K562 (cell line): ENCODE data around the gene UBE2D2. TPM values are rescaled to one million over a fixed set of nuclear protein-coding genes. Genes with fewer than 3 reads are reported as not detected.

Source experiments
- ATAC-seq: fragments of 200-7000 bp; cut with Tn5 transposase; 3 replicates; pipeline ENCODE4 v1.9.1; 2020; ENCODE audit warnings: moderate library complexity
- BruUV-seq: library from RNA; stranded (reverse); fragments of 400-500 nt; replicated peaks from 2 replicates; lab custom pipeline; 2021; lab: Mats Ljungman, UMichigan
- CTCF ChIA-PET: fragments of 300-600 bp; formaldehyde crosslinking; extraction: SDS; loops from one replicate; lab custom pipeline; 2021; ENCODE audit warnings: low intra/inter-chr PET ratio; lab: Yijun Ruan, JAX
- POLR2A ChIA-PET: fragments of 300-600, 350-650 bp; sonication (Branson Sonifier 250); formaldehyde crosslinking; extraction: SDS; loops from one replicate; lab custom pipeline; 2021; ENCODE audit warnings: antibody characterized with exemption, inconsistent platforms; lab: Yijun Ruan, JAX
- DNase-seq, 4 experiments: peaks; one replicate each; pipeline versions ENCODE4 v3.0.0 to v3.0.0-alpha.2; 2011 to 2018; ENCODE audit warnings: low spot score in 3 of 4, mixed read lengths in 3 of 4; ENCODE audit errors: extremely low read depth in 1 of 4
- FAIRE-seq: peaks from 2 replicates; lab custom pipeline; 2011; peaks lifted over from hg19 to GRCh38; lab: Jason Lieb, UNC
- H2AFZ ChIP-seq: 2 replicates; pipeline ENCODE4 v1.6.0; 2011; ENCODE audit warnings: low read depth, low read length, control low read depth, inconsistent platforms
- H3K27ac ChIP-seq: fragments of 200-600 bp; 3 replicates; pipeline ENCODE4 v1.8.0; 2011; ENCODE audit warnings: low read depth, mild to moderate bottlenecking, control low read depth, inconsistent platforms, low read length, moderate library complexity, mixed read lengths; ENCODE audit errors: extremely low read depth
- H3K27me3 ChIP-seq, 2 experiments: fragments of 300-600 bp in 1 of 2; 2 replicates in 1 of 2; 3 replicates in 1 of 2; pipeline versions ENCODE4 v1.6.0 to v1.8.0; 2011; ENCODE audit warnings: inconsistent platforms in 2 of 2, low read length in 2 of 2, mild to moderate bottlenecking in 1 of 2, mixed read lengths in 1 of 2, moderate library complexity in 1 of 2; ENCODE audit not compliant: control insufficient read depth in 2 of 2, insufficient read depth in 2 of 2
- H3K36me3 ChIP-seq: fragments of 300-600 bp; 3 replicates; pipeline ENCODE4 v1.8.0; 2011; ENCODE audit warnings: mild to moderate bottlenecking, low read length, inconsistent platforms; ENCODE audit not compliant: control insufficient read depth, insufficient read depth
- H3K4me1 ChIP-seq, 2 experiments: fragments of 200-600 bp in 1 of 2; replicated peaks in 1 of 2; 2 replicates in 1 of 2; 3 replicates in 1 of 2; pipeline versions ENCODE4 v1.5.1 to v1.8.0; 2011; ENCODE audit warnings: inconsistent platforms in 2 of 2, low read length in 2 of 2, mild to moderate bottlenecking in 1 of 2, mixed read lengths in 1 of 2, moderate library complexity in 1 of 2; ENCODE audit not compliant: control insufficient read depth in 2 of 2, insufficient read depth in 2 of 2
- H3K4me2 ChIP-seq: 2 replicates; pipeline ENCODE4 v1.6.1; 2011; ENCODE audit warnings: low read length, control low read depth, inconsistent platforms, mixed read lengths; ENCODE audit not compliant: insufficient read depth
- H3K4me3 ChIP-seq: fragments of 200-600 bp; sonication (generic), shearing (Covaris generic); 2 replicates; pipeline ENCODE4 v1.5.1; 2016; ENCODE audit warnings: control low read depth, inconsistent platforms
- H3K79me2 ChIP-seq: fragments of 200-600 bp; 3 replicates; pipeline ENCODE4 v1.8.0; 2011; ENCODE audit warnings: low read length, inconsistent platforms; ENCODE audit not compliant: control insufficient read depth, insufficient read depth
- H3K9ac ChIP-seq, 2 experiments: 2 replicates each; pipeline versions ENCODE4 v1.6.0 to v1.6.1; 2011; ENCODE audit warnings: low read depth in 2 of 2, low read length in 2 of 2, control low read depth in 1 of 2, inconsistent platforms in 1 of 2, mild to moderate bottlenecking in 1 of 2, mixed read lengths in 1 of 2; ENCODE audit not compliant: insufficient read depth in 1 of 2
- H3K9me1 ChIP-seq: one replicate; pipeline ENCODE4 v1.6.0; 2011; ENCODE audit warnings: inconsistent platforms, mild to moderate bottlenecking, low read length, moderate library complexity; ENCODE audit not compliant: control insufficient read depth, insufficient read depth
- H3K9me3 ChIP-seq: replicated peaks from 2 replicates; pipeline ENCODE4 v1.5.1; 2011; ENCODE audit warnings: low read depth, low read length, inconsistent platforms; ENCODE audit not compliant: control insufficient read depth, insufficient read depth
- H4K20me1 ChIP-seq: replicated peaks from 2 replicates; pipeline ENCODE4 v1.6.1; 2011; ENCODE audit warnings: low read length, inconsistent platforms, mixed read lengths; ENCODE audit not compliant: control insufficient read depth, insufficient read depth
- BHLHE40 ChIP-seq: IDR thresholded peaks from 2 replicates; pipeline ENCODE4 v1.6.1; 2011; ENCODE audit warnings: low read length, improper control_type of control experiment
- ILF3 ChIP-seq: fragments of 450-650 bp; IDR thresholded peaks from 2 replicates; pipeline ENCODE4 v1.6.1; 2018; ENCODE audit warnings: antibody characterized with exemption, mild to moderate bottlenecking, moderate library complexity, borderline replicate concordance
- KAT7 ChIP-seq: sonication (generic); formaldehyde crosslinking; IDR thresholded peaks from 2 replicates; pipeline ENCODE4 v1.8.0; 2022; ENCODE audit warnings: missing genetic modification reagents, mild to moderate bottlenecking, borderline replicate concordance
- NELFE ChIP-seq: IDR thresholded peaks from 2 replicates; pipeline ENCODE4 v1.6.1; 2011; ENCODE audit warnings: mild to moderate bottlenecking; ENCODE audit not compliant: insufficient read depth, insufficient read length
- RAD21 ChIP-seq, 2 experiments: fragments of 250-450 bp in 1 of 2; fragments of 450-650 bp in 1 of 2; sonication (Bioruptor Pico) in 1 of 2; formaldehyde crosslinking in 1 of 2; IDR thresholded peaks in 1 of 2; conservative IDR thresholded peaks in 1 of 2; 2 replicates each; pipeline versions ENCODE4 v1.4.0 to v1.8.0; 2020 to 2022; ENCODE audit warnings: mild to moderate bottlenecking in 2 of 2, moderate library complexity in 1 of 2
- SAFB2 ChIP-seq: fragments of 200-400 bp; formaldehyde crosslinking; IDR thresholded peaks from 2 replicates; pipeline ENCODE4 v1.6.1; 2018; ENCODE audit warnings: borderline replicate concordance, low read length, low read depth, moderate library complexity; ENCODE audit not compliant: severe bottlenecking
- SRSF1 ChIP-seq: fragments of 200-400 bp; formaldehyde crosslinking; IDR thresholded peaks from 2 replicates; pipeline ENCODE4 v1.6.1; 2017; ENCODE audit warnings: mild to moderate bottlenecking, low read depth, low read length, moderate library complexity
- WGBS: fragments of 100-300 bp; shearing (Covaris generic); methylation state at CpG from one replicate; pipeline ENCODE4 v1.1.6; 2016; ENCODE audit warnings: low coverage, mixed read lengths; ENCODE audit not compliant: insufficient coverage; ENCODE audit errors: missing lambda C conversion rate; 5-methylcytosine and 5-hydroxymethylcytosine counted together
- in situ Hi-C: fragments of 300-500 bp; cut with MboI; formaldehyde crosslinking; loops from 4 replicates; pipeline ENCODE4 v1.15.0; 2018; ENCODE audit warnings: inconsistent platforms, mixed read lengths
- intact Hi-C: fragments of 100-400 bp; cut with micrococcal nuclease; formaldehyde crosslinking; loops from 2 replicates; pipeline ENCODE4 v1.14.2; 2022
- polyA plus RNA-seq, 8 experiments: library from polyadenylated mRNA; depleted of rRNA in 4 of 8; stranded (reverse) in 5 of 8; unstranded in 3 of 8; fragments of >200 nt; fragmentation: Nextera tagmentation in 2 of 8; fragmentation: Illumina TruSeq in 1 of 8; extraction: Ambion mirVana in 2 of 8; extraction: Trizol in 1 of 8; gene quantifications; 2 replicates each; pipeline versions ENCODE4 v1.2.1 to v1.2.3, GENCODE V29; 2011 to 2014; ENCODE audit warnings: inconsistent platforms in 1 of 8, missing spikeins in 1 of 8
- total RNA-seq, 7 experiments: library from RNA; depleted of rRNA in 6 of 7; stranded (reverse); fragments of >200 nt in 6 of 7; fragmentation: Illumina TruSeq in 2 of 7; extraction: Trizol in 2 of 7; gene quantifications; 2 replicates each; pipeline versions ENCODE4 v1.2.1 to v1.2.3, GENCODE V29; 2011 to 2021; ENCODE audit warnings: low replicate concordance in 1 of 7

The UBE2D2 gene
- total and polyA plus RNA-seq, 9 of the 15 experiments (the other 6 are each of a cell fraction or from before 2014, with no cell fraction given): 53.6 to 198 (median 122) TPM

- ATAC-seq (no peak), DNase-seq (no peak), FAIRE-seq (no peak)
- no TSS peak for BruUV-seq
- Histone ChIP-seq H3K4me3 (no peak overlapping the region), H3K27me3 (no peaks in the 10 kb centered on the region), H3K79me2 (peaks cover 22% of the 10 kb centered on the region), H3K4me1 (peaks cover 4 to 16% of the 10 kb centered on the region in 2 experiments; a peak in 4 of 5 replicates), H3K9ac (no peak overlapping the region), H3K9me3 (no peaks in the 10 kb centered on the region), H3K9me1 (no peaks in the 10 kb centered on the region), H3K27ac (no peak overlapping the region), H3K4me2 (no peak overlapping the region), H2AFZ (no peak overlapping the region), H4K20me1 (peaks cover 2% of the 10 kb centered on the region), H3K36me3 (peaks cover under 1% of the 10 kb centered on the region; the same call in 1 of the 3 replicates)
- ChIA-PET CTCF (no interaction called here), POLR2A (interaction anchor here (0.6 to 1.1 kb wide), 4 partner anchors 11 to 217 kb away, joined by 3 read pairs; no protein-coding TSS in a partner anchor)
- 59% methylated on average over 2 of the region's 2 CpGs for WGBS
- in situ Hi-C loops (no loop called here), intact Hi-C loops (no loop called here)
- no peak for TF ChIP-seq RAD21 (CRISPR knock-in tag; conservative IDR thresholded peaks at IDR 0.05 in 1 of 2, IDR thresholded peaks at IDR 0.05 in 1 of 2)
- TF ChIP-seq SRSF1: no peak
- no peak for TF ChIP-seq NELFE
- no peak for TF ChIP-seq ILF3
- TF ChIP-seq SAFB2: no peak
- TF ChIP-seq KAT7 (CRISPR knock-in tag): no peak
- no peak for TF ChIP-seq BHLHE40
Measured at GRCh38 chr5:139557811-139558210, 3.3 kb upstream of the UBE2D2 start.
